Measurements from ENCODE around the gene EXO5. TPM values are rescaled to one million over a fixed set of nuclear protein-coding genes. Genes with fewer than 3 reads are reported as not detected.

Gene EXO5
- total and polyA plus RNA-seq, 2 of the 13 experiments (the other 11 are each of a cell fraction or from before 2014, with no cell fraction given) = 9.9 to 20.5 TPM

- peak; percentile 97 for TF ChIP-seq POGZ (CRISPR knock-in tag; IDR thresholded peaks at IDR 0.05)
- TF ChIP-seq, protein P1, sequence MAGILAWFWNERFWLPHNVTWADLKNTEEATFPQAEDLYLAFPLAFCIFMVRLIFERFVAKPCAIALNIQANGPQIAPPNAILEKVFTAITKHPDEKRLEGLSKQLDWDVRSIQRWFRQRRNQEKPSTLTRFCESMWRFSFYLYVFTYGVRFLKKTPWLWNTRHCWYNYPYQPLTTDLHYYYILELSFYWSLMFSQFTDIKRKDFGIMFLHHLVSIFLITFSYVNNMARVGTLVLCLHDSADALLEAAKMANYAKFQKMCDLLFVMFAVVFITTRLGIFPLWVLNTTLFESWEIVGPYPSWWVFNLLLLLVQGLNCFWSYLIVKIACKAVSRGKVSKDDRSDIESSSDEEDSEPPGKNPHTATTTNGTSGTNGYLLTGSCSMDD (CRISPR knock-in tag; IDR thresholded peaks at IDR 0.05) = peak; percentile 48; the same call in 1 of the 2 replicates
- TF ChIP-seq SNAPC5 (CRISPR knock-in tag; IDR thresholded peaks at IDR 0.05; ENCODE audit: borderline replicate concordance) = 0 out of 2 replicates have a peak, but pooled peaks have one; percentile 14
- TF ChIP-seq SYNCRIP (IDR thresholded peaks at IDR 0.05; ENCODE audit: insufficient read depth, low read depth, low read length) = no peak
- peak; percentile 53; the same call in 1 of the 2 replicates for TF ChIP-seq ZBTB20 (CRISPR knock-in tag; IDR thresholded peaks at IDR 0.05; ENCODE audit: borderline replicate concordance, low read depth)
- no peak for TF ChIP-seq THYN1 (CRISPR knock-in tag; IDR thresholded peaks at IDR 0.05; ENCODE audit: borderline replicate concordance, low read depth)
- no peak for TF ChIP-seq ZNF234 (CRISPR knock-in tag; conservative IDR thresholded peaks at IDR 0.05)
- no peak for TF ChIP-seq MYNN (CRISPR knock-in tag; IDR thresholded peaks at IDR 0.05; ENCODE audit: low read depth)
- peak; percentile 93 for TF ChIP-seq ZNF816 (CRISPR knock-in tag; IDR thresholded peaks at IDR 0.05; ENCODE audit: borderline replicate concordance)
- TF ChIP-seq HNF4G (IDR thresholded peaks at IDR 0.05; ENCODE audit: borderline replicate concordance, low read depth, low read length) = no peak
- TF ChIP-seq HNF4G (CRISPR knock-in tag; IDR thresholded peaks at IDR 0.05; ENCODE audit: borderline replicate concordance, low read depth) = 0 out of 2 replicates have a peak, but pooled peaks have one; percentile 34
- TF ChIP-seq ZNF572 (CRISPR knock-in tag; IDR thresholded peaks at IDR 0.05) = no peak; the same call in 1 of the 2 replicates
- TF ChIP-seq PCBP1 (IDR thresholded peaks at IDR 0.05; ENCODE audit: borderline replicate concordance, low read depth, low read length) = no peak
- TF ChIP-seq PTBP1 (IDR thresholded peaks at IDR 0.05; ENCODE audit: low read depth, low read length, poor library complexity, severe bottlenecking) = peak; percentile 45
- peak; percentile 85 for TF ChIP-seq KDM2A (CRISPR knock-in tag; IDR thresholded peaks at IDR 0.05; ENCODE audit: borderline replicate concordance, low read depth)
- peak; percentile 40; the same call in 1 of the 2 replicates for TF ChIP-seq RXRB (CRISPR knock-in tag; IDR thresholded peaks at IDR 0.05; ENCODE audit: borderline replicate concordance)
- no peak for TF ChIP-seq SMYD3 (CRISPR knock-in tag; IDR thresholded peaks at IDR 0.05)
- TF ChIP-seq MTA3 (CRISPR knock-in tag; IDR thresholded peaks at IDR 0.05) = no peak
- TF ChIP-seq, protein P2, sequence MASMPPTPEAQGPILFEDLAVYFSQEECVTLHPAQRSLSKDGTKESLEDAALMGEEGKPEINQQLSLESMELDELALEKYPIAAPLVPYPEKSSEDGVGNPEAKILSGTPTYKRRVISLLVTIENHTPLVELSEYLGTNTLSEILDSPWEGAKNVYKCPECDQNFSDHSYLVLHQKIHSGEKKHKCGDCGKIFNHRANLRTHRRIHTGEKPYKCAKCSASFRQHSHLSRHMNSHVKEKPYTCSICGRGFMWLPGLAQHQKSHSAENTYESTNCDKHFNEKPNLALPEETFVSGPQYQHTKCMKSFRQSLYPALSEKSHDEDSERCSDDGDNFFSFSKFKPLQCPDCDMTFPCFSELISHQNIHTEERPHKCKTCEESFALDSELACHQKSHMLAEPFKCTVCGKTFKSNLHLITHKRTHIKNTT (CRISPR knock-in tag; IDR thresholded peaks at IDR 0.05) = 0 out of 2 replicates have a peak, but pooled peaks have one; percentile 39
- no peak for TF ChIP-seq PHF5A (CRISPR knock-in tag; IDR thresholded peaks at IDR 0.05; ENCODE audit: low read depth, unreplicated experiment)
- no peak for TF ChIP-seq ARNTL (CRISPR knock-in tag; IDR thresholded peaks at IDR 0.05)
- 0 out of 2 replicates have a peak, but pooled peaks have one; percentile 34 for TF ChIP-seq ZNF629 (CRISPR knock-in tag; conservative IDR thresholded peaks at IDR 0.05)
- no peak for TF ChIP-seq NFIB (CRISPR knock-in tag; IDR thresholded peaks at IDR 0.05; ENCODE audit: borderline replicate concordance)
- TF ChIP-seq SRSF9 (IDR thresholded peaks at IDR 0.05; ENCODE audit: borderline replicate concordance, insufficient read depth, low read depth, low read length, poor library complexity, severe bottlenecking) = no peak
- TF ChIP-seq SMAD3 (CRISPR knock-in tag; IDR thresholded peaks at IDR 0.05) = peak; percentile 74
- 0 out of 2 replicates have a peak, but pooled peaks have one; percentile 61 for TF ChIP-seq ZNF354B (CRISPR knock-in tag; IDR thresholded peaks at IDR 0.05)
- no peak for TF ChIP-seq ZNF615 (CRISPR knock-in tag; IDR thresholded peaks at IDR 0.05; ENCODE audit: borderline replicate concordance)
Measured at GRCh38 chr1:40508375-40509341, at the start of gene EXO5 (continued).
